Measurements from ENCODE around the gene GIT2.
"Not testable (repeated sequence)": the region's sequence is repeated elsewhere in the genome, so short reads cannot be mapped to it uniquely, and the experiment has no call there.

GIT2 gene

GRCh38 chr12:109943811-109944210 lies 52.4 kb downstream of the GIT2 start:
- no peaks in the 10 kb centered on the region for H3K27me3 ChIP-seq (ENCODE audit: control insufficient read depth in 1 of 2, insufficient read depth in 2 of 2, low read length in 2 of 2)
- peaks cover 44% of the 10 kb centered on the region for H3K4me1 ChIP-seq (ENCODE audit: insufficient read depth, low read length)
- no peak overlapping the region for H3K9ac ChIP-seq (ENCODE audit: low read length)
- no peak overlapping the region for H3K27ac ChIP-seq (ENCODE audit: low read depth, low read length)
- no peak overlapping the region for H3K4me3 ChIP-seq (ENCODE audit: low read depth in 1 of 2, low read length in 2 of 2)
- no peaks in the 10 kb centered on the region for H3K9me3 ChIP-seq (ENCODE audit: low read length)
- H3K36me3 ChIP-seq (ENCODE audit: insufficient read depth, low read length) = peaks cover 15% of the 10 kb centered on the region

DNA sequence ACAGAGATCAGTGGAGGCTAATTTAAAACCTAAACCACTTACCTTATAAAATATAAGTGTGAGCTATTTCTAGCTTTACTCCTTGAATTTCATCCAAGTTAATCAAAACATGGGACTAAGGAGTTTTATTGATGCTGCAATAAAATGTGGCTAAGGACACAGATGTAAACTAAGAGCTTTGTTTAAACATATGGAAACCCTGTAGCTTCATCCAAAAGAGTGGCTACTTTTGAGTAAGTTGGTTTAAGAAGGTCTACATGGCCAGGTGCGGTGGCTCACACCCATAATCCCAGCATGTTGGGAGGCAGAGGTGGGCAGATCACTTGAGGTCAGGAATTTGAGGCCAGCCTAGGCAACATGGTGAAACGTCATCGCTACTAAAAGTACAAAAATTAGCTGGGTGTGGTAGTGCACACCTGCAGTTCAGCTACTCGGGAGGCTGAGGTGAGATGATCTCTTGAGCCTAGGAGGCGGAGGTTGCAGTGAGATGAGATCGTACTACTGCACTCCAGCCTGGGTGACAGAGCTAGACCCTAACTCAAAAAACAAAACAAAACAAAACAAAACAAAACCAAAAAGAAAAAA lies 55.7 kb downstream of the GIT2 start:
- Histone ChIP-seq H3K4me1 (ENCODE audit: insufficient read depth, low read length) (peaks cover 19% of the 10 kb centered on the region), H3K4me3 (ENCODE audit: low read depth in 1 of 2, low read length in 2 of 2) (no peak overlapping the region), H3K36me3 (ENCODE audit: insufficient read depth, low read length) (peaks cover 37% of the 10 kb centered on the region), H3K27me3 (ENCODE audit: control insufficient read depth in 1 of 2, insufficient read depth in 2 of 2, low read length in 2 of 2) (no peaks in the 10 kb centered on the region), H3K9ac (ENCODE audit: low read length) (no peak overlapping the region), H3K27ac (ENCODE audit: low read depth, low read length) (no peak overlapping the region), H3K9me3 (ENCODE audit: low read length) (no peaks in the 10 kb centered on the region)

DNA sequence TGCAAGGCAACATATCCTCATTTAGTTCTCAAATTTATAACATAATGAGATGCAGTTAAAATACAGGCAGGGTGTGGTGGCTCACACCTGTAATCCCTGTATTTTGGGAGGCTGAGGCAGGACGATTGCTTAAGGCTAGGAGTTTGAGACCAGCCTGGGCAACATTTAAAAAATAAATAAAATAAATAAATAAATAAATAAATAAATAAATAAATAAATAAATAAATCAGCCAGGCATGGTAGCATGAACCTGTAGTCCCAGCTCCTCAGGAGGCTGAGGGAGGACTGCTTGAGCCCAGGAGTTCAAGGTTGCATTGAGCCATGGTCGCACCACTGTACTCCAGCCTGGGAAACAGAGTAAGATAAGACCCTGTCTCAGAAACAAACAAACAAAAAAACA lies 56.7 kb downstream of the GIT2 start:
- H3K27ac ChIP-seq (ENCODE audit: low read depth, low read length) = no peak overlapping the region
- H3K4me3 ChIP-seq (ENCODE audit: low read depth in 1 of 2, low read length in 2 of 2) = no peak overlapping the region
- H3K36me3 ChIP-seq (ENCODE audit: insufficient read depth, low read length) = peaks cover 30% of the 10 kb centered on the region
- peaks cover 11% of the 10 kb centered on the region for H3K4me1 ChIP-seq (ENCODE audit: insufficient read depth, low read length)
- no peaks in the 10 kb centered on the region for H3K9me3 ChIP-seq (ENCODE audit: low read length)
- no peaks in the 10 kb centered on the region for H3K27me3 ChIP-seq (ENCODE audit: control insufficient read depth in 1 of 2, insufficient read depth in 2 of 2, low read length in 2 of 2)
- H3K9ac ChIP-seq (ENCODE audit: low read length) = no peak overlapping the region

DNA sequence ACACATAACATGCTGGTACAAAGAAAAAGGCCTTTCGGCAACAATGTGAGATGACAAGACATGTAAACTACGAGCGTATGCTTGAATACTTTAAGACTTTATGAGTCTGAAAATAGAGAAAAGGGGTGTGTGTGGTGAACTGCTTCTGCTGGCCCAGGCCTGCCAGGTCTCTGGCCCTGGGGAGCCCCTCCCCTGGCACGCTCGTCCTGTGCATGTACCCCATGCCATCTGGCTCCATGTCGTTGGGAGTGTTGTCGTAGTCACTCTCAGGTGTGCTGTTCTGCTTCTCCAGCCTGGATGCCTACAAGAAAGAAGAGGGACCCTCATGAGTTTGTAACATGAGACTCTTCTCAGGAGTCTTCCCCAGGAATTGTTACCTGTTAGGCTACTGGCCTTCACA lies 57.2 kb downstream of the GIT2 start:
- H3K27ac ChIP-seq (ENCODE audit: low read depth, low read length) = no peak overlapping the region
- peaks cover 11% of the 10 kb centered on the region for H3K4me1 ChIP-seq (ENCODE audit: insufficient read depth, low read length)
- peaks cover 33% of the 10 kb centered on the region for H3K36me3 ChIP-seq (ENCODE audit: insufficient read depth, low read length)
- H3K27me3 ChIP-seq (ENCODE audit: control insufficient read depth in 1 of 2, insufficient read depth in 2 of 2, low read length in 2 of 2) = no peaks in the 10 kb centered on the region
- H3K4me3 ChIP-seq (ENCODE audit: low read depth in 1 of 2, low read length in 2 of 2) = no peak overlapping the region
- no peaks in the 10 kb centered on the region for H3K9me3 ChIP-seq (ENCODE audit: low read length)
- H3K9ac ChIP-seq (ENCODE audit: low read length) = no peak overlapping the region

- no peaks in the 10 kb centered on the region for H3K9me3 ChIP-seq (ENCODE audit: low read length)
- peaks cover 44% of the 10 kb centered on the region for H3K36me3 ChIP-seq (ENCODE audit: insufficient read depth, low read length)
- no peak overlapping the region for H3K27ac ChIP-seq (ENCODE audit: low read depth, low read length)
- no peak overlapping the region for H3K4me3 ChIP-seq (ENCODE audit: low read depth in 1 of 2, low read length in 2 of 2)
- H3K27me3 ChIP-seq (ENCODE audit: control insufficient read depth in 1 of 2, insufficient read depth in 2 of 2, low read length in 2 of 2) = no peaks in the 10 kb centered on the region
- no peak overlapping the region for H3K9ac ChIP-seq (ENCODE audit: low read length)
- peaks cover 11% of the 10 kb centered on the region for H3K4me1 ChIP-seq (ENCODE audit: insufficient read depth, low read length)
Measured at GRCh38 chr12:109937371-109937770, 58.8 kb downstream of the GIT2 start.

- H3K27ac ChIP-seq (ENCODE audit: low read depth, low read length) = no peak overlapping the region
- H3K9ac ChIP-seq (ENCODE audit: low read length) = no peak overlapping the region
- H3K9me3 ChIP-seq (ENCODE audit: low read length) = no peaks in the 10 kb centered on the region
- peaks cover 67% of the 10 kb centered on the region for H3K36me3 ChIP-seq (ENCODE audit: insufficient read depth, low read length)
- H3K27me3 ChIP-seq (ENCODE audit: control insufficient read depth in 1 of 2, insufficient read depth in 2 of 2, low read length in 2 of 2) = no peaks in the 10 kb centered on the region
- H3K4me3 ChIP-seq (ENCODE audit: low read depth in 1 of 2, low read length in 2 of 2) = no peak overlapping the region
- no peaks in the 10 kb centered on the region for H3K4me1 ChIP-seq (ENCODE audit: insufficient read depth, low read length)
Measured at GRCh38 chr12:109934026-109934425, 62.1 kb downstream of the GIT2 start.

- Histone ChIP-seq H3K4me3 (ENCODE audit: low read depth in 1 of 2, low read length in 2 of 2) (no peak overlapping the region), H3K27me3 (ENCODE audit: control insufficient read depth in 1 of 2, insufficient read depth in 2 of 2, low read length in 2 of 2) (no peaks in the 10 kb centered on the region), H3K9me3 (ENCODE audit: low read length) (no peaks in the 10 kb centered on the region), H3K36me3 (ENCODE audit: insufficient read depth, low read length) (peaks cover 57% of the 10 kb centered on the region), H3K27ac (ENCODE audit: low read depth, low read length) (no peak overlapping the region), H3K4me1 (ENCODE audit: insufficient read depth, low read length) (no peaks in the 10 kb centered on the region), H3K9ac (ENCODE audit: low read length) (no peak overlapping the region)
Measured at GRCh38 chr12:109932878-109933503, 63.2 kb downstream of the GIT2 start.

GRCh38 chr12:109931143-109931542 lies 65.0 kb downstream of the GIT2 start:
- Histone ChIP-seq H3K27ac (ENCODE audit: low read depth, low read length) (no peak overlapping the region), H3K4me1 (ENCODE audit: insufficient read depth, low read length) (no peaks in the 10 kb centered on the region), H3K27me3 (ENCODE audit: control insufficient read depth in 1 of 2, insufficient read depth in 2 of 2, low read length in 2 of 2) (no peaks in the 10 kb centered on the region), H3K36me3 (ENCODE audit: insufficient read depth, low read length) (peaks cover 42% of the 10 kb centered on the region), H3K9ac (ENCODE audit: low read length) (no peak overlapping the region), H3K9me3 (ENCODE audit: low read length) (no peaks in the 10 kb centered on the region), H3K4me3 (ENCODE audit: low read depth in 1 of 2, low read length in 2 of 2) (no peak overlapping the region)

GRCh38 chr12:109930028-109930800 lies 66.0 kb downstream of the GIT2 start:
- H3K27ac ChIP-seq (ENCODE audit: low read depth, low read length) = no peak overlapping the region
- H3K27me3 ChIP-seq (ENCODE audit: control insufficient read depth in 1 of 2, insufficient read depth in 2 of 2, low read length in 2 of 2) = no peaks in the 10 kb centered on the region
- no peaks in the 10 kb centered on the region for H3K9me3 ChIP-seq (ENCODE audit: low read length)
- H3K36me3 ChIP-seq (ENCODE audit: insufficient read depth, low read length) = peaks cover 42% of the 10 kb centered on the region
- no peak overlapping the region for H3K9ac ChIP-seq (ENCODE audit: low read length)
- H3K4me1 ChIP-seq (ENCODE audit: insufficient read depth, low read length) = no peaks in the 10 kb centered on the region
- no peak overlapping the region for H3K4me3 ChIP-seq (ENCODE audit: low read depth in 1 of 2, low read length in 2 of 2)

- H3K9me3 ChIP-seq (ENCODE audit: low read length); H3K27ac ChIP-seq (ENCODE audit: low read depth, low read length); H3K9ac ChIP-seq (ENCODE audit: low read length); H3K27me3 ChIP-seq (ENCODE audit: control insufficient read depth in 1 of 2, insufficient read depth in 2 of 2, low read length in 2 of 2); H3K4me3 ChIP-seq (ENCODE audit: low read depth in 1 of 2, low read length in 2 of 2); H3K4me1 ChIP-seq (ENCODE audit: insufficient read depth, low read length): not testable (repeated sequence)
- peaks cover 40% of the 10 kb centered on the region for H3K36me3 ChIP-seq (ENCODE audit: insufficient read depth, low read length)
Measured at GRCh38 chr12:109929326-109929725, 66.8 kb downstream of the GIT2 start.

- Histone ChIP-seq H3K27me3 (ENCODE audit: control insufficient read depth in 1 of 2, insufficient read depth in 2 of 2, low read length in 2 of 2) (no peaks in the 10 kb centered on the region), H3K9ac (ENCODE audit: low read length) (no peak overlapping the region), H3K36me3 (ENCODE audit: insufficient read depth, low read length) (peaks cover 33% of the 10 kb centered on the region), H3K4me3 (ENCODE audit: low read depth in 1 of 2, low read length in 2 of 2) (no peak overlapping the region), H3K27ac (ENCODE audit: low read depth, low read length) (no peak overlapping the region), H3K4me1 (ENCODE audit: insufficient read depth, low read length) (no peaks in the 10 kb centered on the region), H3K9me3 (ENCODE audit: low read length) (no peaks in the 10 kb centered on the region)
Measured at GRCh38 chr12:109928058-109928656, 68.0 kb downstream of the GIT2 start.
